Mucosa of stomach (tissue), 1 donor: ENCODE results near the gene SYT17.

ENCODE experiments used
- H3K27me3 ChIP-seq: one replicate; pipeline ENCODE4 v1.7.0; 2013; ENCODE audit warnings: mild to moderate bottlenecking, low read length; ENCODE audit not compliant: control insufficient read depth, insufficient read depth
- H3K36me3 ChIP-seq: one replicate; pipeline ENCODE4 v1.7.0; 2013; ENCODE audit warnings: low read length; ENCODE audit not compliant: control insufficient read depth, insufficient read depth
- H3K4me1 ChIP-seq: one replicate; pipeline ENCODE4 v1.7.0; 2013; ENCODE audit warnings: mild to moderate bottlenecking, low read length; ENCODE audit not compliant: control insufficient read depth, insufficient read depth
- H3K4me3 ChIP-seq: one replicate; pipeline ENCODE4 v1.7.0; 2013; ENCODE audit warnings: low read length
- H3K9ac ChIP-seq: one replicate; pipeline ENCODE4 v1.7.0; 2013; ENCODE audit warnings: mild to moderate bottlenecking, low read length, moderate library complexity
- H3K9me3 ChIP-seq: one replicate; pipeline ENCODE4 v1.7.0; 2013; ENCODE audit warnings: mild to moderate bottlenecking, low read length, moderate library complexity; ENCODE audit not compliant: control insufficient read depth
- donor health status: Pancreatic carcinoma.

SYT17 gene

DNA sequence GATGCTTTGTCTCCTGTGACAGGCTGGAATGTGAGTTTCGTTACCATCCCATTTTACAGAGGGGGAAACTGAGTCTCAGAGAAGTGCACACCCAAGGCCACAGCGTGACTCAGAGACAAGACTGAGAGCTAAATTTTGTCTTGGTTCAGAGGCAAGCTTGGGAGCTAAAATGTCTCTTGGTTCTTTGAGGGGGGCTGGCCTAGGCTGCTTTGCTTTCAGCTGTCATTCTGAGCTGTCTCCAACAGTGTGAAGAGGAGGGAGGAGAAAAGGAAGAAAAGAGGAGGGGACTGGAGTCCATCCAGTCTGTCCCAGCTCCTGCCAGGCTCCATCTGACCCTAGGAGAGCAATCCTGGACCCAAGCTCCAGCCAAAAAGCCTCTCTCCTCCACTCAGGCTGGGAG is 117.4 kb downstream of the SYT17 start, which contains the start of gene CLEC19A:
Gene CLEC19A (plus strand): TSS at position 301 of the 400 bp plus-strand sequence. CDS start 121 bp downstream, outside the sequence.
- H3K4me1 ChIP-seq, result no peaks in the 10 kb centered on the region
- no peak within 1 kb of the TSS for H3K9ac ChIP-seq
- no peaks in the 10 kb centered on the region for H3K36me3 ChIP-seq
- no peaks in the 10 kb centered on the region for H3K27me3 ChIP-seq
- no peaks in the 10 kb centered on the region for H3K9me3 ChIP-seq
- H3K4me3 ChIP-seq, result no peak within 1 kb of the TSS

GRCh38 chr16:19286827-19287226 is 118.8 kb downstream of the SYT17 start:
- Histone ChIP-seq H3K9ac (no peak overlapping the region), H3K9me3 (no peaks in the 10 kb centered on the region), H3K36me3 (no peaks in the 10 kb centered on the region), H3K27me3 (no peaks in the 10 kb centered on the region), H3K4me1 (no peaks in the 10 kb centered on the region), H3K4me3 (no peak overlapping the region)

GRCh38 chr16:19287241-19287640 is 119.2 kb downstream of the SYT17 start:
- H3K27me3 ChIP-seq, result no peaks in the 10 kb centered on the region
- H3K9ac ChIP-seq, result no peak overlapping the region
- H3K4me3 ChIP-seq, result no peak overlapping the region
- no peaks in the 10 kb centered on the region for H3K9me3 ChIP-seq
- no peaks in the 10 kb centered on the region for H3K4me1 ChIP-seq
- no peaks in the 10 kb centered on the region for H3K36me3 ChIP-seq

DNA sequence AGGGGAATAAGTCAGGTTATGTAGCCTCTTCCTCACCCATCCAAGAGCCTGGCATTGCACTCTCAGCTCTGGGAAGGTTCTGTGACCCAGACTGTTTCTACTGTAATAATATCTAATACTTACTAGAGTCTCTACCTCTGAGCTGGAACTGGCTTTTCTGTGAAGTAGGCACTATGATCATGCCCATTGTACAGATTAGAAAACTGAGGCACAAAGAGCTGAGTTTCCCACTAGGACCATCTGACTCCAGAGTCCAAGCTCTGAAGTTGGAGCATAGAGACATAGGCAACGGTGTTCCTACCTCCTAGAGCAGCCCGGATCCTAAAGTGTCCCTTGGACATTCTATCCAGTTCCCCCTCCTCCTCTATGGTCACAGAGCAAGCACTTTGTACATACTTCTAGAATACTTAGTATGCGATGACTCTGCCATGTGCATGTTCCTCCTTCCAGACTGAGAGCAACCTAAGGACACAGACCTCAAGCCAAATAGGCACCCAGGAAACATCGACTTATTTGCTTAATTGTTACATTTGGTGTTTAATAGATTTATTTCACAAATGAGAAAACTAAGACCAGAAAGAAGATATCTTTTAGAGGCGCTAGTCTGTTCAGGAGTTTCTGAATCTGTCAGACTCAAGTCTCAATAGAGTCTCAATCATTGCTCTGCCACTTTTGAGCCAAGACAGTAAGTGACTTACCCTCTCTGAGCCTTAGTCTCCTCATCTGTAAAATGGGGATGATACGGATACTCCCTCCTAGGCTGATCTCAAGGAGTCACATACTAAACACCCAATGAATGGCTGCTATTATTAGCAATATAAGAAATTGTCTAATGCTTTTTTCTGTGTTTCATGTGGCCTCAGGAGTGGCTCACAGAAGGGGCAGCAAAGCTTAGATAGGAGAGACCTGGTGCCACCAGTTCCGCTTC is 121.1 kb downstream of the SYT17 start:
- Histone ChIP-seq H3K9me3 (no peaks in the 10 kb centered on the region), H3K27me3 (no peaks in the 10 kb centered on the region), H3K36me3 (no peaks in the 10 kb centered on the region), H3K4me3 (no peak overlapping the region), H3K9ac (no peak overlapping the region), H3K4me1 (no peaks in the 10 kb centered on the region)

DNA sequence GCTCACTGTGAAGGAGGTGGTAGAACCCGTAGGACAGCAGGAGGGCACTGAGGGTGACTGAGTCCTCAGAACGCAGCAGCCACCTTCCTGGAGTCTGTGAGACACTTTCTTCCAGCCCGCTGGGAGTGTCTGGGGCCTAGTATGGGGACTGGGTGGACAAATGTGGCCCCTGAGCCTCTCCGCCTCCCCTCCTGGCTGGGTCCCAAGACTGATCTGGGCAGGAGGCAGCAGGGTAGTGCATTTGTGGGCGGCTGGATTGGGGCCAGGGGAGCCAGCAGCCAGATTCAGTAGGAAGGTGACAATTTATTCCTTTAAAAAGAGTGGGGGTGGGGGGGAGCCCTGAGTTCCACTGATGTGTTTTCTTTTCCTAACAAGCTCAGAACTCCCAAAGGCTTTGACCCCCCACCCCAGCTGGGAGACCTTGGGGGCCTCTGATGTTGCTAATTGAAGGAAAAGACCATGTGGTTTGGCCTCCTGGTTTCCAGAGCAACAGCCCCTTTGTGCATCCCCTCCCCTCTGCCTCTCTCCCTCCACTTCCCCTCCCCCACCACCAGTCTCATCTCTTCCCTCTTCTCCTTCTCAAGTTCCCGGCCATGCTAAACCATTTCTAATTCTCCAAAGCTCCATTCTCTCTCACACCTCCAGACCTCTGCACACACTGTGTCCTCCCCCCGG is 121.9 kb downstream of the SYT17 start:
- no peak overlapping the region for H3K4me3 ChIP-seq
- no peaks in the 10 kb centered on the region for H3K4me1 ChIP-seq

GRCh38 chr16:19290860-19291259 is 122.8 kb downstream of the SYT17 start:
- H3K9ac ChIP-seq, result no peak overlapping the region
- H3K36me3 ChIP-seq, result no peaks in the 10 kb centered on the region
- H3K4me1 ChIP-seq, result no peaks in the 10 kb centered on the region
- H3K9me3 ChIP-seq, result no peaks in the 10 kb centered on the region
- H3K27me3 ChIP-seq, result no peaks in the 10 kb centered on the region
- no peak overlapping the region for H3K4me3 ChIP-seq

More for the DNA sequence above, 121.9 kb downstream of the SYT17 start:
- Histone ChIP-seq H3K27me3 (no peaks in the 10 kb centered on the region), H3K36me3 (no peaks in the 10 kb centered on the region), H3K9me3 (no peaks in the 10 kb centered on the region), H3K9ac (no peak overlapping the region)

DNA sequence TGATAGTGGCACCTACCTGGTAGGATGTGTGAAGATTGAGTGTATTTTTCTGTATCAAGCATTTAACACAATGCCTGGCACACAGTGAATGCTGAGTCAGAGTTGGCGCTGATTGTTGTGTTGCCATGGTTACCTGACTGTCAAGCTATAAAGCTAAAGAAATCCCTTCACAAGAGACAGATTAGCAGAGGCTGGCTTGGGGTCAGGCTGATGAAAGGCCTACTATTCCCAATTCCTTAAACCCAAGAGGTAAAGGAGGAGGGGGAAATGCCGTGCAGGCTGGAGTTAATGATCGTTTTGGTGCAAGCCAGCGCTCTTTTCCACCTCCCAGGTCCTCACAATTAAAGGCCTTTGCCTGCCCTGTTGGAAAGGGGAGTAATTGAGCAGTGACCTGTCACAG is 123.4 kb downstream of the SYT17 start:
- Histone ChIP-seq H3K9me3 (no peaks in the 10 kb centered on the region), H3K9ac (no peak overlapping the region), H3K4me3 (no peak overlapping the region), H3K36me3 (no peaks in the 10 kb centered on the region), H3K27me3 (no peaks in the 10 kb centered on the region), H3K4me1 (no peaks in the 10 kb centered on the region)

GRCh38 chr16:19292186-19292585 is 124.1 kb downstream of the SYT17 start:
- no peaks in the 10 kb centered on the region for H3K9me3 ChIP-seq
- H3K27me3 ChIP-seq, result no peaks in the 10 kb centered on the region
- H3K9ac ChIP-seq, result no peak overlapping the region
- no peaks in the 10 kb centered on the region for H3K36me3 ChIP-seq
- no peaks in the 10 kb centered on the region for H3K4me1 ChIP-seq
- H3K4me3 ChIP-seq, result no peak overlapping the region

GRCh38 chr16:19294156-19294649 is 126.2 kb downstream of the SYT17 start:
- no peaks in the 10 kb centered on the region for H3K9me3 ChIP-seq
- H3K9ac ChIP-seq, result no peak overlapping the region
- no peaks in the 10 kb centered on the region for H3K36me3 ChIP-seq
- no peaks in the 10 kb centered on the region for H3K4me1 ChIP-seq
- H3K27me3 ChIP-seq, result no peaks in the 10 kb centered on the region
- H3K4me3 ChIP-seq, result no peak overlapping the region

DNA sequence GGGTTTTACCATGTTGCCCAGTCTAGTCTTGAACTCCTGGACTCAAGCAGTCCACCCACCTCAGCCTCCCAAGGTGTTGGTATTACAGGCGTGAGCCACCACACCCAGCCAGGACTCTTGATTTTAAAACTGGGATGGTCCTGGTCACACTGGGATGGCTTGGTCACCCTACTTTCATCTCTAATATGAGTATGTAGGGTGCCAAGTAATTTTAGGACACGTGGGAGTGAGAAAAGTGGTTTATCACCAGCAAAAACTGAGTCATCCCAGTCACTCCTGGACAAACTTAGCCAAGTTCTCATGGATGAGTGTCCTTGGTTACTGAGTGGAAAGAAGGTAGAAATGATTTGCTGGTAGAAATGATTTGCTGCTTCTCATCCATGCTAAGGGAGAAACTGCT is 127.4 kb downstream of the SYT17 start:
- H3K27me3 ChIP-seq, result no peaks in the 10 kb centered on the region
- no peak overlapping the region for H3K4me3 ChIP-seq
- H3K9me3 ChIP-seq, result no peaks in the 10 kb centered on the region
- H3K9ac ChIP-seq, result no peak overlapping the region
- no peaks in the 10 kb centered on the region for H3K36me3 ChIP-seq
- H3K4me1 ChIP-seq, result no peaks in the 10 kb centered on the region

DNA sequence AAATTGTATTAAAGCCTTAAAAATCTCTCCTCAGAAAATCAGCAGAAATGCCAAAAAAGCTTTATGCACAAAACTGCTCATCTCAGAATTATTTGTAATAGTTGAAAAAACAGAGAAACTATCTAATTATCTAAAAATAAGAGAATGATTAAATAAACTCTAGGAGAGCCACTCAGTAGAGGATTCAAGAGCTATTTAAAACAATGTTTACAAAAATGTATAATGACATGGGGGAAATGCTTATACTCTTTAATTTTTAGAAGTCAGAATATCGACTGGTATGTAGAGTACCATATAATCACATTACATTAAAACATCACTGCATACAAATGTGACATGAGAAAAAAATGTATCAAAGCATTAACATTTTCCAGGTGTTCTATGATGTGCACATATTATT is 129.4 kb downstream of the SYT17 start:
- no peaks in the 10 kb centered on the region for H3K27me3 ChIP-seq
- H3K9me3 ChIP-seq, result no peaks in the 10 kb centered on the region
- no peaks in the 10 kb centered on the region for H3K4me1 ChIP-seq
- H3K9ac ChIP-seq, result no peak overlapping the region
- H3K4me3 ChIP-seq, result no peak overlapping the region
- H3K36me3 ChIP-seq, result no peaks in the 10 kb centered on the region

DNA sequence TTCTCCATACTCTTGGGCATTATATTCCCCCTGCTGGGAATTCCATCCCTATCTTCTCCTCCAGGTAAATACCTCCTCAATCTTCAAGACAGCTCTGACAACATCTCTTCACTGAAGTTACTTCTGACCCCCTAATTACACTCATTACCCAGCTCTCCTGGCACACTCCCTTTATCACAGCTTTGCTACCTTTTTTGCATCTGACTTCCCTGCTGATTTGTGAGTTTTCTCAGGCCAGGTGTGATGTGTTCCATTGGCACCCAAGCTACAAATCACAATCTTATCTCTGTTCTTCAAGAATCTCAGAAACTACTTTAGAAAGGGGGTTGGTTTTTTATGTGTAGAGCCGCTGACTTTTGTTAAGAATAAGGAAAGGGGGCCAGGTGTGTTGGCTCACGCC is 131.5 kb downstream of the SYT17 start:
- Histone ChIP-seq H3K4me3 (no peak overlapping the region), H3K36me3 (no peaks in the 10 kb centered on the region), H3K4me1 (no peaks in the 10 kb centered on the region), H3K9me3 (no peaks in the 10 kb centered on the region), H3K9ac (no peak overlapping the region), H3K27me3 (no peaks in the 10 kb centered on the region)
